Inflammatory macrophage treated with lipopolysaccharide for 4 hours (primary cell): ENCODE measurements around the gene KRT37.

Source experiments
- DNase-seq: peaks from one replicate; pipeline ENCODE4 v3.0.0-alpha.2; 2020

The KRT37 gene

GRCh38 chr17:41424111-41424635 is at the start of gene KRT37:
TSS of gene KRT37 (minus strand) at chr17:41424585. CDS start at chr17:41424523, 62 bp downstream.
- DNase-seq = no peak

GRCh38 chr17:41468346-41468745 is 44.0 kb upstream of the KRT37 start:
- DNase-seq = no peak

- DNase-seq = no peak
Measured at GRCh38 chr17:41467561-41467960, 43.2 kb upstream of the KRT37 start.

- DNase-seq = no peak
Measured at GRCh38 chr17:41466988-41467387, 42.6 kb upstream of the KRT37 start, which contains the start of gene KRT32. TSS of gene KRT32 (minus strand) at chr17:41467386. CDS start at chr17:41467325, 61 bp downstream.

- DNase-seq = no peak
Measured at GRCh38 chr17:41464682-41465081, 40.3 kb upstream of the KRT37 start.

- DNase-seq = no peak
Measured at GRCh38 chr17:41464173-41464572, 39.8 kb upstream of the KRT37 start.

GRCh38 chr17:41463746-41464145 is 39.4 kb upstream of the KRT37 start:
- no peak for DNase-seq

GRCh38 chr17:41462705-41463104 is 38.3 kb upstream of the KRT37 start:
- DNase-seq = no peak

- no peak for DNase-seq
Measured at GRCh38 chr17:41457676-41458075, 33.3 kb upstream of the KRT37 start.

- no peak for DNase-seq
Measured at GRCh38 chr17:41456204-41456603, 31.8 kb upstream of the KRT37 start.

- no peak for DNase-seq
Measured at GRCh38 chr17:41455236-41455635, 30.9 kb upstream of the KRT37 start.

- no peak for DNase-seq
Measured at GRCh38 chr17:41453066-41453465, 28.7 kb upstream of the KRT37 start.

GRCh38 chr17:41452281-41452680 is 27.9 kb upstream of the KRT37 start:
- no peak for DNase-seq

- DNase-seq = no peak
Measured at GRCh38 chr17:41451154-41451728, 26.9 kb upstream of the KRT37 start.

- DNase-seq = no peak
Measured at GRCh38 chr17:41449008-41449407, 24.6 kb upstream of the KRT37 start.

GRCh38 chr17:41448506-41448905 is 24.1 kb upstream of the KRT37 start:
- DNase-seq = no peak

GRCh38 chr17:41446806-41447205 is 22.4 kb upstream of the KRT37 start:
- DNase-seq = no peak

- no peak for DNase-seq
Measured at GRCh38 chr17:41444640-41445039, 20.3 kb upstream of the KRT37 start.

GRCh38 chr17:41444186-41444585 is 19.8 kb upstream of the KRT37 start:
- DNase-seq = no peak

- DNase-seq = no peak
Measured at GRCh38 chr17:41442739-41443138, 18.4 kb upstream of the KRT37 start.

- DNase-seq = no peak
Measured at GRCh38 chr17:41440531-41441033, 16.2 kb upstream of the KRT37 start, which contains the start of gene KRT38. TSS of gene KRT38 (minus strand) at chr17:41440983. CDS start at chr17:41440921, 62 bp downstream.

GRCh38 chr17:41439375-41439774 is 15.0 kb upstream of the KRT37 start:
- DNase-seq = no peak

- DNase-seq = no peak
Measured at GRCh38 chr17:41437769-41438168, 13.4 kb upstream of the KRT37 start.

- no peak for DNase-seq
Measured at GRCh38 chr17:41437254-41437653, 12.9 kb upstream of the KRT37 start.

- DNase-seq = no peak
Measured at GRCh38 chr17:41434415-41434814, 10.0 kb upstream of the KRT37 start.
